Measurements from ENCODE around the gene HOXA7. TPM values are rescaled to one million over a fixed set of nuclear protein-coding genes. Genes with fewer than 3 reads are reported as not detected.
A peak's percentile ranks its signal among the peaks of the same experiment; 100 is the strongest.

The HOXA7 gene
- total and polyA plus RNA-seq, 2 experiments from 2014 or later = 0.83 TPM; not detected in 1

- Histone ChIP-seq H3K4me1 (ENCODE audit: insufficient read depth) (peaks cover 13% of the 10 kb centered on the region), H3K9me3 (ENCODE audit: low read depth) (no peaks in the 10 kb centered on the region), H3K4me3 (peak overlapping the region; percentile 18), H3K9me2 (replicated peaks; ENCODE audit: insufficient read depth) (no peaks in the 10 kb centered on the region), H4K20me1 (ENCODE audit: insufficient read depth, poor library complexity, severe bottlenecking) (no peaks in the 10 kb centered on the region), H2AFZ (peak overlapping the region; percentile 32), H3K27ac (no peak overlapping the region), H3K79me2 (no peaks in the 10 kb centered on the region), H3K27me3 (peaks cover 95% of the 10 kb centered on the region), H3K36me3 (replicated peaks; ENCODE audit: insufficient read depth, low read depth) (no peaks in the 10 kb centered on the region), H3K4me2 (peak overlapping the region; percentile 89)
- no peak for TF ChIP-seq EZH2 (IDR thresholded peaks at IDR 0.05; ENCODE audit: borderline replicate concordance)
- no peak for TF ChIP-seq EZH2phosphoT487 (IDR thresholded peaks at IDR 0.05; ENCODE audit: low read depth, severe bottlenecking, unreplicated experiment)
- peak; percentile 81 for TF ChIP-seq CTCF (IDR thresholded peaks at IDR 0.05; ENCODE audit: poor library complexity)
- peak; percentile 91 for DNase-seq (ENCODE audit: low spot score)
- 4% methylated on average over 57 of the region's 58 CpGs for WGBS (ENCODE audit: low lambda C conversion rate, missing lambda C conversion rate)
Observed at GRCh38 chr7:27150568-27151340, 5.7 kb downstream of the HOXA7 start.

- no peaks in the 10 kb centered on the region for H3K79me2 ChIP-seq
- no peak overlapping the region for H2AFZ ChIP-seq
- no peaks in the 10 kb centered on the region for H3K36me3 ChIP-seq (replicated peaks; ENCODE audit: insufficient read depth, low read depth)
- H3K9me3 ChIP-seq (ENCODE audit: low read depth) = no peaks in the 10 kb centered on the region
- WGBS (ENCODE audit: low lambda C conversion rate, missing lambda C conversion rate) = 56% methylated on average over 13 of the region's 13 CpGs
- H3K27me3 ChIP-seq = peaks cover 95% of the 10 kb centered on the region
- H3K4me2 ChIP-seq = peak overlapping the region; percentile 89
- no peak overlapping the region for H3K27ac ChIP-seq
- no peaks in the 10 kb centered on the region for H3K9me2 ChIP-seq (replicated peaks; ENCODE audit: insufficient read depth)
- H3K4me1 ChIP-seq (ENCODE audit: insufficient read depth) = peaks cover 10% of the 10 kb centered on the region
- H3K4me3 ChIP-seq = no peak overlapping the region
- H4K20me1 ChIP-seq (ENCODE audit: insufficient read depth, poor library complexity, severe bottlenecking) = no peaks in the 10 kb centered on the region
- DNase-seq (ENCODE audit: low spot score) = no peak
- TF ChIP-seq CTCF (IDR thresholded peaks at IDR 0.05; ENCODE audit: poor library complexity) = no peak
- no peak for TF ChIP-seq EZH2 (IDR thresholded peaks at IDR 0.05; ENCODE audit: borderline replicate concordance)
- no peak for TF ChIP-seq EZH2phosphoT487 (IDR thresholded peaks at IDR 0.05; ENCODE audit: low read depth, severe bottlenecking, unreplicated experiment)
Observed at GRCh38 chr7:27149842-27150567, 6.5 kb downstream of the HOXA7 start.

GRCh38 chr7:27148756-27149641, 7.5 kb downstream of the HOXA7 start:
- no peak for TF ChIP-seq EZH2phosphoT487 (IDR thresholded peaks at IDR 0.05; ENCODE audit: low read depth, severe bottlenecking, unreplicated experiment)
- no peak for TF ChIP-seq CTCF (IDR thresholded peaks at IDR 0.05; ENCODE audit: poor library complexity)
- TF ChIP-seq EZH2 (IDR thresholded peaks at IDR 0.05; ENCODE audit: borderline replicate concordance) = no peak
- Histone ChIP-seq H3K4me1 (ENCODE audit: insufficient read depth) (peaks cover 6% of the 10 kb centered on the region), H4K20me1 (ENCODE audit: insufficient read depth, poor library complexity, severe bottlenecking) (no peaks in the 10 kb centered on the region), H3K9me3 (ENCODE audit: low read depth) (no peaks in the 10 kb centered on the region), H3K36me3 (replicated peaks; ENCODE audit: insufficient read depth, low read depth) (no peaks in the 10 kb centered on the region), H3K9me2 (replicated peaks; ENCODE audit: insufficient read depth) (no peaks in the 10 kb centered on the region), H3K27me3 (peaks cover 95% of the 10 kb centered on the region), H2AFZ (no peak overlapping the region), H3K4me3 (no peak overlapping the region), H3K27ac (no peak overlapping the region), H3K79me2 (no peaks in the 10 kb centered on the region), H3K4me2 (peak overlapping the region; percentile 73)
- no peak for DNase-seq (ENCODE audit: low spot score)
- 29% methylated on average over 30 of the region's 30 CpGs for WGBS (ENCODE audit: low lambda C conversion rate, missing lambda C conversion rate)
